ENCODE results near the gene SGSM1. TPM values are rescaled to one million over a fixed set of nuclear protein-coding genes. Genes with fewer than 3 reads are reported as not detected.

SGSM1 gene, protein sequence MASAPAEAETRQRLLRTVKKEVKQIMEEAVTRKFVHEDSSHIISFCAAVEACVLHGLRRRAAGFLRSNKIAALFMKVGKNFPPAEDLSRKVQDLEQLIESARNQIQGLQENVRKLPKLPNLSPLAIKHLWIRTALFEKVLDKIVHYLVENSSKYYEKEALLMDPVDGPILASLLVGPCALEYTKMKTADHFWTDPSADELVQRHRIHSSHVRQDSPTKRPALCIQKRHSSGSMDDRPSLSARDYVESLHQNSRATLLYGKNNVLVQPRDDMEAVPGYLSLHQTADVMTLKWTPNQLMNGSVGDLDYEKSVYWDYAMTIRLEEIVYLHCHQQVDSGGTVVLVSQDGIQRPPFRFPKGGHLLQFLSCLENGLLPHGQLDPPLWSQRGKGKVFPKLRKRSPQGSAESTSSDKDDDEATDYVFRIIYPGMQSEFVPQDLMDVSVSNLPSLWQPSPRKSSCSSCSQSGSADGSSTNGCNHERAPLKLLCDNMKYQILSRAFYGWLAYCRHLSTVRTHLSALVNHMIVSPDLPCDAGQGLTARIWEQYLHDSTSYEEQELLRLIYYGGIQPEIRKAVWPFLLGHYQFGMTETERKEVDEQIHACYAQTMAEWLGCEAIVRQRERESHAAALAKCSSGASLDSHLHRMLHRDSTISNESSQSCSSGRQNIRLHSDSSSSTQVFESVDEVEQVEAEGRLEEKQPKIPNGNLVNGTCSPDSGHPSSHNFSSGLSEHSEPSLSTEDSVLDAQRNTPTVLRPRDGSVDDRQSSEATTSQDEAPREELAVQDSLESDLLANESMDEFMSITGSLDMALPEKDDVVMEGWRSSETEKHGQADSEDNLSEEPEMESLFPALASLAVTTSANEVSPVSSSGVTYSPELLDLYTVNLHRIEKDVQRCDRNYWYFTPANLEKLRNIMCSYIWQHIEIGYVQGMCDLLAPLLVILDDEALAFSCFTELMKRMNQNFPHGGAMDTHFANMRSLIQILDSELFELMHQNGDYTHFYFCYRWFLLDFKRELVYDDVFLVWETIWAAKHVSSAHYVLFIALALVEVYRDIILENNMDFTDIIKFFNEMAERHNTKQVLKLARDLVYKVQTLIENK
- 1 to 10 TPM; 1.4 to 1.9 TPM for total RNA-seq
- long read RNA-seq, donor 1 = 0 reads
- long read RNA-seq, donor 2, partial matches to known transcripts = 1 of 1 reads
- long read RNA-seq, donor 2, other reads (novel, unspliced or antisense) = 0 of 1 reads

DNA sequence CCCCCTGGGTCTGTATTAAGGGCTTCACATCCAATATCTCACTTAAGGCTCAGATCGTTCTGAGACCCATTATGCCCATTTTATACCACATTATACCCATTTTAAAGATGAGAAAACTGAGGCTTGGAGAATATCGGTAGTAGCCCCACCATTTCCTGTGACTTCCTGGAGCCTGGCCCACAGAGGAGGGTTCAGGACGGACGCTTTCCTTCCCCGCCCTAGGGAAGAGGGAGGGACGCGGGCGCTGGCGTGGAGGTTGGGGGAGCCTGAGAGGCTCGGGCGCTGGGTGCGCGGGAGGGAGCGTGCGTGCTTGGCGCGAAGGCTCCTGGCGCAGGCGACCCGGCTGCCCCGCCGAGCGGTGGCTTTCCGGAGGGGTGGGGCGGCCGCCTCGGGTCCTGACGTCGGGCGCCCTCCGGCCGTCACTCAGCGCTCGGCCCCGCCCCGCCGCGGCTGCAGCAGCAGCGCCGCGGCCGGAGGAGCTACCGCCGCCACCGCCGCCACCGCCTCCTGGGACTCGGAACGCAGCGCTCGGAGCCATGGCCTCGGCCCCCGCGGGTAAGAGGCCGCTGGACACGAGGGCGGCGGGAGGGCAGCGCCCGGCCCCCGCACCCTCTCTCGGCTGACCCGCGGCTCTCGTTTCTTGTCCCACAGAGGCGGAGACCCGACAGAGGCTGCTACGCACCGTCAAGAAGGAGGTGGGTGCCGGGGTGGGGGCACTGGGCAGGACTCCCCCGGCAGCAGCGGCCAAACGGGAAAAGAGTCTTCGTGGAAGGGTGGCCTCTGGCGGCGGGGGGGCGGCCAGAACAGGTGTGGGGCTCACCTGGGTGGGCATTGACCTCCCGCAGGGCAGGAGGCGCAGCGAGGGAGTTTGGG, at the start of gene SGSM1:
TSS of gene SGSM1 (plus strand) at position 422 of the 873 bp plus-strand sequence. CDS start at position 537, 115 bp downstream.
- peak; percentile 92 for DNase-seq (ENCODE audit: low spot score)
- intact Hi-C loops (cut with DNase I) = no loop called here

- intact Hi-C loops (cut with DNase I) = no loop called here
- no peak for DNase-seq (ENCODE audit: low spot score)
These were observed 47.7 kb upstream of the SGSM1 start for GRCh38 chr22:24758164-24758799.

DNA sequence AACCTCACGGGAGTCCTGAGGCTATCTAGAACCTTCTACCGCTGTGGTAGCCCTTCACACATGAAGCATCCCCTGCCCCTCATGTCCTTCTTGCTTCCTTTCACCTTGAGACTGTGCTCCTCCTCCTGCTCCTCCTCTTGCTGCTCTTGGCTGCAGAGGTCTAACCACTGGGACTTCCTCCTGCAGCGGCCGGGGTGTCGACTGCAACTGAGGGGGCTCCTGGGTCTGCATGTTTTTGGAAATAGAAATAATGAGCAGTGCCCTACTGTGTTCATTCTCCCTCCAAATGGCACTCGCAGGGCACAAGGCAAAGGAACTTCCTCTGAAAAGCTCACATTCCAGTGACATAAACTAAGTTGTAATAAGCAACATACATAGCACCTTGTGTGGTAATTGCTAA, 46.2 kb upstream of the SGSM1 start:
- no peak for DNase-seq (ENCODE audit: low spot score)
- intact Hi-C loops (cut with DNase I) = no loop called here

GRCh38 chr22:24760708-24761306, 45.2 kb upstream of the SGSM1 start:
- DNase-seq (ENCODE audit: low spot score) = no peak
- intact Hi-C loops (cut with DNase I) = no loop called here

GRCh38 chr22:24761888-24762675, 43.9 kb upstream of the SGSM1 start:
- DNase-seq (ENCODE audit: low spot score) = no peak
- intact Hi-C loops (cut with DNase I) = no loop called here

DNA sequence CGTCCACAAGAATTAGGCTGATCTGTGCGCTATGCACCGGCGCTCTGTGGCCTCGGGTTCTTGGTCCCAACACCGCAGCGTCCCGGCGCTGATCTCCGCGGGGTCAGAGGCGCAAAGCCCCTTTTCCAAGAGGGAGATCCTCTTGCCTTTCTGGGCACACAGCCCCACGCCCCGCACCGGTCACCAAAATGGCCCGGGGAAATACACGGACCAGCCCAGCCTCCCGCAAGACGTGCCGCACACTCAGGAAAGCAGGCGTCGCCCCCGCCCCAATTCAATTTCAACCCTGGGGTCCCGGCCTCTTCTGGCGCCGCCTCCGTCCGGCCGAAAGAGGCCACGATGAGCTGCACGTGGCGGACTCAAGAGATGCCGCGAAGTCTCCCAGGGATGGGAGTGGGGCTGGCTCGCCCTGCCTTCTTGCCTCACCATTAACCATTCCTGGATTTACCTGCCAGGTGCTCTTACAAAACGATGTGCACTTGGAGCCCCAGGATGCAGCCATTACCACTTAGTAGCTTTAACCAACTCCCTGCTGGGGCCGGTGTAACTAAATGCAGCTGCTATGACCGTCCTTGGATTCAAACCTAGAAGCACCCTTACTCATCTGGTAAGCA, 42.0 kb upstream of the SGSM1 start:
- intact Hi-C loops (cut with DNase I) = no loop called here
- no peak for DNase-seq (ENCODE audit: low spot score)

DNA sequence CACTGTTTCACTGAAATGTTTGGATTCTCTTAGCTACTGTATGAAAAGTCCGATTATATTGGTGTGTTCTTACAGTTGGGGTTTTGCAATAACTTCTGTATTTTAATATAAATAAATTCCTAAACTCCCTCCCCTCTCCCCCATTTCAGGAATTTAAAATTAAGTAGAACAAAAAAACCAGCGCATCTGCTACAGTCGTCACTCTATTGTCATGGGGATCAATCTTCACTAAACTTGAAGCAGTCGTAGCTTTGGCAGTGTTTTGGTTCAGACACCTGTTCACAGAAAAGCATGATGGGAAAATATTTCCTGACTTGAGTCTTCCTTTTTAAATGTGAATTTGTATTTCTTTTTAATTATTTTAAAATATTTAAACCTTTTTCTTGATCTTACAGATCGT, 40.8 kb upstream of the SGSM1 start:
- intact Hi-C loops (cut with DNase I) = no loop called here

DNA sequence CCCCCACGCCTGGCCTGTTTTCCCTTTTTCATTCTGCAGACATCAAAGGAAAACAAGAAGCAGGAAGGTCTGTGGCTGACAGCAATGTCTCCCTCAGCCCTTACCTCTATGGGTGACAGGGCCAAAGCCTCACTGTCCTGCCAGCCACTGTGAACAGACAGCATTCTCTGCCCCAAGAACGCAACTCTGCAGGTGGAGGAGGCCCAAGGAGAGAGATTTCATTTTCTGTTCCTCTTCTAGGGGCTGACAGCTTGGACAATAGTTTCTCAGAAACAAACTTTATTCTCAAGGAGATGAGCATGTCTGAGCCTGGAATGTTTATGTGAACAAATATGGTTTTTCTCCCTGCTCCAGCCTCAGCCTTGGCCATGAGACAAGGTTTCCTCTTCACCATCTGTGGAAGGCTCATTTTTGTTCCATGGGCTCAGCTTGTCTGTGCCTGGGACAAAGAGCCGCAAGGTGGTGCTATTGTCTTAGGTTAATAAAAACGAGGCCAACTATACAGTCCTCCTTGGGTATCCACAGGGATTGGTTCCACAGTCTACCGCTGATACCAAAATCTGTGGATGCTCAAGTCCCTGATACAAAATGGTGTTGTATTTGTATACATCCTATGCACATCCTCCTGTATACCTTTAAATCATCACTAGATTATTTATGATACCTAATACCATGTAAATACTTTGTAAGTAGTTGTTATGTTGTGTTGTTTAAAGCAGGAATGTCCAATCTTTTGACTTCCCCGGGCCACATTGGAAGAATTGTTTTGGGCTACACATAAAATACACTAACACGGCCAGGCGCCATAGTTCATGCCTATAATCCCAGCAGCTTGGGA, 37.3 kb upstream of the SGSM1 start:
- intact Hi-C loops (cut with DNase I) = no loop called here
- no peak for DNase-seq (ENCODE audit: low spot score)

More for the DNA sequence above, 40.8 kb upstream of the SGSM1 start:
- no peak for DNase-seq (ENCODE audit: low spot score)

DNA sequence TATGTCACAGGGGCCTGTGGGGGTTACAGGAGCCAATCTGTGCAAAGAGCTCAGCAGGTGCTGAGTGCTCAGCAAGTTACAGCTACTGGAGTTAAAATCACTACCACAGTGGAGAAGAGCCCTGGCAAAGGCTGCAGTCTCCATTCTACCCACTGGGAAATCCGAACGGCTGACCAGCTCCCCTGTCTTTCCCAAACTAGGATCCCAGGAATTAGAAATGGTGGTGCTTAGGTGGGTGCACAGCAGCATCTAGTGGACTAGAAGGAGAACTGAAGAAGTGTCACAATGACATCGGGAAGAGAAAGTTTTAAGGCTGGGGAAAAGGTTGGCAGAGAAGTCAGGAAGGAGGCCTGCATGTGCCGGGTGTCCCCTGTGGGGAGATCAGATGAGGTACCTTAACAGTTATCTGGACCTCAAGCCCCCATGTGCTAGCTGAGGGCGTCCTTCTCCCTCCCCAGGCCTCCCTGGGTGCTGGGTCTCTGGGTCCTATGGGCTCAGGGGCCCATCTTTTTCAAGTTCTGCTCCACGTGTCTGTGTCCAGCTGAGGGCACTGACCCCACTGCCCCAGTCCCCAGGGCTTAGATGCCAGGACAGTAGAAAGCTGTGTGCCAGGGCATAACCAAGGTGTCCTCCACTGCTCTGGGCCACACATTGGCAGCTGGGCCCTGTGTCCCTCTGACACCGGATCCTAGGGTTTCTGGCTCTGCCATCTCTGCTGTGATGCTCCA, 33.4 kb upstream of the SGSM1 start:
- intact Hi-C loops (cut with DNase I) = loop anchor here in 1 of 2 donors (5.0 kb wide), 1 partner anchor 75 kb away; no protein-coding TSS in a partner anchor
- DNase-seq (ENCODE audit: low spot score) = no peak

DNA sequence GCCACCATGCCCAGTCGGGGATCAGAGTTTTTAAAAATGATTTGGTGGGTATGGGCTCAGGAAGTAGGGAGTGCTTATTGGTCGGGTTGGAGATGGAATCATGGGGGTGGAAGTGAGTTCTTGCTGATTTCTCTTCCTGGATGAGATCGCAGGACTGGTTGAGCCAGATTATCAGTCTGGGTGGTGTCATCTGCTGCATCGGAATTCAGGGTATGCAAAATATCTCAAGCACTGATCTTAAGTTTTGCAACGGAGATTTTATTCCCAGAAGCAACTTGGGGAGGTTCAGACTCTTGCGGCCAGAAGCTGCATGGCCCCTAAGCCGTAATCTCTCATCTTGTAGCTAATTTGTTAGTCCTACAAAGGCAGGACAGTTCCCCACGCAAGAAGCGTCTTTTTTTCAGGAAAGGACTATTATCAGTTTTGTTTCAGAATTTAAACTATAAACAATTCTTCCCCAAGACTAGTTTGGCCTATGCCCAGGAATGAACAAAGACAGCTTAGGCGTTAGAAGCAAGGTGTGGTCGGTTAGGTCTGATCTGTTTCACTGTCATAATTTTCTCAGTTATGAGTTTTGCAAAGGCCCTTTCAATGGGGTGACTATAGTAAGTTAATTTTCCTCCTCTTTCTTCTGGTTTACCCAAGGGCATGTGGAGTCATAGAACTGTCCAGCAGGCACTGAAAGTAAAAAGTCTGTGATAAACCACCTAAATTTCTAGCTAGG, 30.1 kb upstream of the SGSM1 start:
- intact Hi-C loops (cut with DNase I) = no loop called here
- no peak for DNase-seq (ENCODE audit: low spot score)

DNA sequence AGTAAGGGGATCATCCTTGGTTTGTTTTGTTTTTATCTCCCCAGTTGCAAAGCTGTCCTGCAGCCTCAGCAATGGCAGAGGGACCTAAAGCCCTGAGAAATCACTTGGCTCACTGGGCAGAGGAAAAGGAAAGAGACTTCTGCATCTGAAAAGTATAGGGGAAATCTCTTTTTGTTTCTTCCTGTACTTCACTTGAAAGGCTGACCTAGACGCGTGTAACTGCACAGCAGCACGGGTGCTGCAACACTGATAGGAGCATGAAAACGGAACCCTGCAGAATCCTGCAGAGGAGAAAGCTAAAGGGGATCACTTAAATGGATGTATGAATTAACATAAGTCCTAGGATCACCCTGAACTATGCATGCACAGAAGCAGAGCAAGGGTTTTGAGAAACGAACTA, 29.5 kb upstream of the SGSM1 start:
- DNase-seq (ENCODE audit: low spot score) = no peak
- intact Hi-C loops (cut with DNase I) = no loop called here

GRCh38 chr22:24789516-24789915, 16.5 kb upstream of the SGSM1 start:
- no peak for DNase-seq (ENCODE audit: low spot score)
- intact Hi-C loops (cut with DNase I) = no loop called here

- intact Hi-C loops (cut with DNase I) = no loop called here
- DNase-seq (ENCODE audit: low spot score) = no peak
These were observed 14.6 kb upstream of the SGSM1 start for GRCh38 chr22:24791362-24791761.

DNA sequence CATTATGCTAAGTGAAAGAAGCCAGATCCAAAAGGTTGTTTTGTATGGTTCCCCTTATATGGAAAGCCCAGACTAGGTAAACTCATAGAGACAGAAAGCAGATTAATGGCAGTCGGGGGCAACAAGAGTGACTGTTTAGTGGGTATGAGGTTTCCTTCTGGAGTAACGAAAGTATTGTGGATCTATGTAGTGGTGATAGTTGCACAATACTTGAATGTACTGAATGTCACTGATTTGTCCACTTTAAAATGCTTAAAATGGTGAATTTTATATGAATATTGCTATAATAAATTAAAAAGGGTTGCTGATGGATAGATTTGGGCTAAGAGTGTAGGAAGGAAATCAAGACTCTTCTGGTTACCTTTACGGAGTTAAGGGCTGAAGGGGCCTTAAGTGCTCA, 10.0 kb upstream of the SGSM1 start:
- no peak for DNase-seq (ENCODE audit: low spot score)
- intact Hi-C loops (cut with DNase I) = no loop called here

GRCh38 chr22:24796860-24797259, 9.2 kb upstream of the SGSM1 start:
- no peak for DNase-seq (ENCODE audit: low spot score)
- intact Hi-C loops (cut with DNase I) = no loop called here

All from posterior vena cava (tissue), 2 donors.